ENCODE measurements around the gene FBXO8.
"Not testable (repeated sequence)": the region's sequence is repeated elsewhere in the genome, so short reads cannot be mapped to it uniquely, and the experiment has no call there.

Gene FBXO8

GRCh38 chr4:174282836-174283506 is 496 bp downstream of the FBXO8 start:
- DNase-seq (ENCODE audit: low read depth, low spot score): peak; percentile 88

GRCh38 chr4:174281901-174282300 is 1.6 kb downstream of the FBXO8 start:
- DNase-seq (ENCODE audit: low read depth, low spot score): no peak

GRCh38 chr4:174281182-174281737 is 2.2 kb downstream of the FBXO8 start:
- no peak for DNase-seq (ENCODE audit: low read depth, low spot score)

GRCh38 chr4:174279433-174280155 is 3.9 kb downstream of the FBXO8 start:
- DNase-seq (ENCODE audit: low read depth, low spot score): no peak

- DNase-seq (ENCODE audit: low read depth, low spot score): no peak
Observed at GRCh38 chr4:174278467-174278866, 5.0 kb downstream of the FBXO8 start.

DNA sequence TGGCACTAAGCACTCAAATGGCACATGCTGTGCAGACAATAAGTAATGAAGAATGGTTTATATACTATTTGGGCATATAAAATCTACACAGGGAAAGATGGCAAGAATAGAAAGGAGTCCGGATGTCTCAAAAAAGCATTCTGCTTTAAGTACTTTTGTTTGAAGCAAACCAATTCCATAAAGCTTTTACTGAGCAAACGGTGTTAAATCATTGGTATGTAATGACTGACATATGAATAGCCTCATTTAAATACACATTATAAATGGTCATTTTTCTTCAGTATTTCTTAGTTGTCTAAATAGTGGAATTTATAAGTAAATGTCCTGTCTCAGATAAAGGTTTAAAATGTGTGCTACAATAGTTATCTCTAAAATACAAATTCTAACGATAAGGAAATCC is 6.0 kb downstream of the FBXO8 start:
- no peak for DNase-seq (ENCODE audit: low read depth, low spot score)

DNA sequence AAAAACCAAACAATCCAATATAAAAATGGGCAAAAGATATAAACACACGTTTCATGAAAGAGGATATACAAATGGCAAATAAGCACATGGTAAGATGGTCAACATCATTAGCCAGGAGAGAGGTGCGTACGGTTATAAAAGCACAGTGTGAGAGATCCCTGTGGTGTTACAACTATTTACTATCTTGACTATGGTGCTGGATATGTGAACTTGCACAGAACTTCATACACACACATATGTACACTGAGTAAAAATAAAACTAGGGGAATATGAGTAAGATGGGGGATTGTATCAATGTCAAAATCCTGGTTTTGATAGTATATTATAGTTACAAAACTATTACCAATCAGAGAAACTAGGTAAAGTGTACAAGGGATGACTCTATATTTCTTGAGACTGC is 8.4 kb downstream of the FBXO8 start:
- DNase-seq (ENCODE audit: low read depth, low spot score): no peak

GRCh38 chr4:174274436-174274835 is 9.0 kb downstream of the FBXO8 start:
- DNase-seq (ENCODE audit: low read depth, low spot score): no peak

DNA sequence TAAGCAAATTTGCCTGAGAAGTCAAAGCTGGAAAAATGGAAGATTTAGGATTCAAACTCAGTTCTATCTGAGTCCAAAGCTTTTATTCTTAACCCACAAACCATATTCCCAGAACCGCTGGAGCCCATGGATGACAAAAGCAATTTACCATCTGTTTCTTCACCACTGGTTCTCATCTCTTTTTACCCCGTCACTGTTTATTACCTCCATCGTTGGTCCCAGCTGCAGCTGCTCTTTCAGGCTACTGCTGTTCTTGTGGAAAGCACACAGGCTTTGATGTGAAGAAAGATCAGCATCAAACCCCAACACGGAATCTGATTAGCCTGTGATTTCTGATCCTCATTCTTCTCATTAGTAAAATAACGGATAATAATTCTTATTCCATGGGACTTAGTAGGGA is 9.5 kb downstream of the FBXO8 start:
- no peak for DNase-seq (ENCODE audit: low read depth, low spot score)

DNA sequence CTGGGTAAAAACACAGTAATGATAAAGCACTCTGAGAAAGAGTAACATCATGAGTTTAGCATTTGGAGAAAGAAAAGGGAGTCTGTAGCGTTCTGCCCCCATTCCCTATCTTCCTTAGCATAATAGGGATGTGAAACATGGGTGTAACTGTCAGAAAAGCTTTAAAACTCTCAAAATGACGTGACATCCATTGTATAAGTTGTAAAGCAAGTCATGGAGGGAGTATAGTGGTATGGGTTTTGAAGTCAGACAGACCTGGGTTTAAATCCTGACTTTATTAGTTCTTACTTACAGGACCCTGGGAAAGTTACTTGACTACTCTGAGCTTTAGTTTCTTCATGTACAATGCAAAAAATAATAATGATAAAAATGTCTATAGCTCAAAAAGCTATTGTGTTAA is 17.1 kb downstream of the FBXO8 start:
- no peak for DNase-seq (ENCODE audit: low read depth, low spot score)

- no peak for DNase-seq (ENCODE audit: low read depth, low spot score)
Observed at GRCh38 chr4:174265916-174266315, 17.6 kb downstream of the FBXO8 start.

GRCh38 chr4:174263445-174263736 is 20.1 kb downstream of the FBXO8 start:
- DNase-seq (ENCODE audit: low read depth, low spot score): no peak

- no peak for DNase-seq (ENCODE audit: low read depth, low spot score)
Observed at GRCh38 chr4:174262624-174263444, 20.6 kb downstream of the FBXO8 start.

- not testable (repeated sequence) for DNase-seq (ENCODE audit: low read depth, low spot score)
Observed at GRCh38 chr4:174261432-174261831, 22.0 kb downstream of the FBXO8 start.

DNA sequence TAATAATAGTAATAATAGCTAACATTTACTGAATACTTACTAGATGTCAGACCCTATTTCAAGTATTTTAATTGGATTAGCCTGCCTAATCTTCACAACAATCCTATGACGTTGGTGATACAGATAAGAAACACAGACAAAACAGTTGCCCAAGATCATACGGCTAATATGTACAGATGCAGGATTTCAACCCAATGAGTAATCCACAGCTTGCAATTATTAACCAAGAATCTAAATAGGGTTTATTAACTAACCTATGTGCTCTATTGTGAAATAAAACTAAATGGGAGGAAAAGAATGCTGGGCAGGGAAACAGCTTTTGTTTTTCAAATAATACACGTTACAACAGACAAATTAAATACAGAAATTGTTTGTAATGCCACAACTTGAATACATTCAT is 23.4 kb downstream of the FBXO8 start:
- DNase-seq (ENCODE audit: low read depth, low spot score): no peak

DNA sequence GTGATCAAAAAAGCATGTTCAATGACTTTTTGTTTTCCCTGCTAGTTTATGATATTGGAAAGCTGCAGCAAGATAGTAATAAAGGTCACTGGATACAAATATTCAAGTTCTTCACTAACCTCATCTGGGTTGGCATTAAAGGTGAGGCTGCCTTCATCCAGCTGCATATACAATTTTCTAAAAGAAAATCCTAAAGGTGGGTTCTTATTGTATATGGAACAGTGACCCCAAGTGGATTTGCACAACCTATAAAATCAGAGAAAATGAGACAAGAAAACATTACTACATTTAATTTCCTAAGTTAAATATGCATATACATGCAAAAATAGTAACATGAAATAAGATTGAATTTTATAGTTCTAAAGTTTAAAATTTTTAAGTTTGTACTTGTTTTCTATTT is 23.9 kb downstream of the FBXO8 start:
- DNase-seq (ENCODE audit: low read depth, low spot score): no peak

GRCh38 chr4:174256277-174256713 is 27.2 kb downstream of the FBXO8 start:
- no peak for DNase-seq (ENCODE audit: low read depth, low spot score)

- DNase-seq (ENCODE audit: low read depth, low spot score): no peak
Observed at GRCh38 chr4:174255786-174256185, 27.7 kb downstream of the FBXO8 start.

DNA sequence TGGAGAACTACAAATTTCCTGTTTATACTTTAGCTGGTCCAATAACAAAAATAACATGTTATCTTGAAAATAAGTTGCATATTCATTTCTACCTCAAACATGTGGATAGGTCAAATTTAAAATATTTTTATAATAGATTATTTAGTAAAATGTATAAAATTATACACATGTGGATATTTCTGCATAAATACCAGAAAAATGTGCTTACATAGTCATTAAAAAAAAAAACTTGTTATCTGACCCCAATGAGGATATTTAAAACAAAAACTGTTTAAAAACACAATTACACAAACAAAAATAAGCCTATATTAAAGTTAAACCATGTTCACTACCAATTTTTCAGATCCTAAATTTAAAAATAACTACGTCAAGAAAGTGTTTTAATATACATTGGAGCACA is 28.1 kb downstream of the FBXO8 start:
- DNase-seq (ENCODE audit: low read depth, low spot score): no peak

GRCh38 chr4:174254613-174255012 is 28.9 kb downstream of the FBXO8 start:
- no peak for DNase-seq (ENCODE audit: low read depth, low spot score)

DNA sequence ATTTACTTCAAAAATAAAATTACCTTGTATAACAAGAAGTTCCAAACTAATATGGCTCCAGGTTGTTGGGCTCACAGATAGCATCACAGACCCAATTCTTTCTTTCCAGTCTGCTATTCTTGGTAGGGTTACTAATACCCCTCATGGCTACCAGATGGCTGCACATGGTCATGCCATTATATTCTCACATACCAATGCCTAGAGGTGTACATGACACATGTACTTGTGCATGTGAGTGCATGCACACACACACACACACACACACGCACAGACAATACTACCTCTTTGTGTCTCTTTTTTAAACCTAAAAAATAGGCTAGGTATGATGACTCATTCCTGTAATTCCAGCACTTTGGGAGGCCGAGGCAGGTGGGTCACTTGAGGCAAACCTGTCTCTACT is 31.1 kb downstream of the FBXO8 start:
- DNase-seq (ENCODE audit: low read depth, low spot score): no peak

DNA sequence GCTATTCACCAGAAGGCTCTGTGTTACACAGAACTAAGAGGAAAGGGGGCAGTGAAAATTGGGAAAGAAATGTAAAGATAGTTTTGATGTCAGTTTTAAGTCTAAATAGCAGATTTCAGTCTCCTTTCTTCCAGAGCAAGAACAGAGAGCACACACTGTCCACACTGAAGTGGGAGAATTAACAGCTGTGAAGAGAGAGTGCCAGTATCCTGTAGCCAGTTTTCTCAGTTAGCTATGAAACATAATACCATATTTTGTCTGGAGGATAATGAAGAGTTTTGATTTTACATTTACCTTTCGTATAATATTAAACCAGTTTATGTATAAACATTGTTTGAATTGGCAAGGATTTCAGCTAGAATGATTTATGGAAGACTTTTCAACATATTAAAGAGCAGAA is 35.1 kb downstream of the FBXO8 start:
- DNase-seq (ENCODE audit: low read depth, low spot score): no peak
